ENCODE measurements around the gene MIAT.

Gene MIAT

GRCh38 chr22:26632422-26633155 lies 24.8 kb upstream of the MIAT start:
- DNase-seq (ENCODE audit: low read depth) = no peak

DNA sequence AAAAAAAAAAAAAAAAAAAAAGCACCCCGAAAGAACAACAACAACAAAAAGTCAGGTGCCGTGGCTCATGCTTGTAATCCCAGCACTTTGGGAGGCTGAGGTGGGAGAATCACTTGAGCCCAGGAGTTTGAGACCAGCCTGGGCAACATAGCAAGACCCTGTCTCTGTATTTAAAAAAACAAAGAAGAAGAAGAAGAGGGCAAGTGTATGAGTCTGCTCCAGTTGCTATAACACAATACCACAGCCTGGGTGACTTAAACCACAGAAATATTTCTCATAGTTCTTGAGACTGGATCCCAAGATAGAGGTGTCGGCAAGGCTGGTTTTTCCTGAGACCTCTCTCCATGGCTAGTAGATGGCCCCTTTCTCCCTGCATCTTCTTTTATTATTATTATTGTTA lies 23.2 kb upstream of the MIAT start:
- DNase-seq (ENCODE audit: low read depth) = no peak

GRCh38 chr22:26635117-26635516 lies 22.3 kb upstream of the MIAT start:
- no peak for DNase-seq (ENCODE audit: low read depth)

DNA sequence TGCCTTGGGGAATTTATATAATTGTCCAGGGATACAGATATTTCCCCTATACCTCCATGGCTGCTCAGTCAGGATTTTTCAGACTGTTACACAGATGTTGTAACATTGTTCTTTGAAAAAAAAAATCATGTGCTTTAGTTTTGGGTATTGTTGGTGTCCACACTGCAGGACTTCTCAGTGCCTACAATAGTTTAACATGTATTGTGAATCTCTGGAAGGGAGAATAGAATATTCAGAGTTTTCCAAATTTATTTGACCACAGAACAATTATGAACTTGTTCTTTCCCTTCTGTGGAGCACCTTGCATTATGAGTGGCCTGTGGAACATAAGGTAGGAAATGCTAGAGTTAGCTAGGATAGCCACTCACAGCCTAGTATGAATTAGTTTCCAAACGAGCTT lies 21.1 kb upstream of the MIAT start:
- no peak for DNase-seq (ENCODE audit: low read depth)

DNA sequence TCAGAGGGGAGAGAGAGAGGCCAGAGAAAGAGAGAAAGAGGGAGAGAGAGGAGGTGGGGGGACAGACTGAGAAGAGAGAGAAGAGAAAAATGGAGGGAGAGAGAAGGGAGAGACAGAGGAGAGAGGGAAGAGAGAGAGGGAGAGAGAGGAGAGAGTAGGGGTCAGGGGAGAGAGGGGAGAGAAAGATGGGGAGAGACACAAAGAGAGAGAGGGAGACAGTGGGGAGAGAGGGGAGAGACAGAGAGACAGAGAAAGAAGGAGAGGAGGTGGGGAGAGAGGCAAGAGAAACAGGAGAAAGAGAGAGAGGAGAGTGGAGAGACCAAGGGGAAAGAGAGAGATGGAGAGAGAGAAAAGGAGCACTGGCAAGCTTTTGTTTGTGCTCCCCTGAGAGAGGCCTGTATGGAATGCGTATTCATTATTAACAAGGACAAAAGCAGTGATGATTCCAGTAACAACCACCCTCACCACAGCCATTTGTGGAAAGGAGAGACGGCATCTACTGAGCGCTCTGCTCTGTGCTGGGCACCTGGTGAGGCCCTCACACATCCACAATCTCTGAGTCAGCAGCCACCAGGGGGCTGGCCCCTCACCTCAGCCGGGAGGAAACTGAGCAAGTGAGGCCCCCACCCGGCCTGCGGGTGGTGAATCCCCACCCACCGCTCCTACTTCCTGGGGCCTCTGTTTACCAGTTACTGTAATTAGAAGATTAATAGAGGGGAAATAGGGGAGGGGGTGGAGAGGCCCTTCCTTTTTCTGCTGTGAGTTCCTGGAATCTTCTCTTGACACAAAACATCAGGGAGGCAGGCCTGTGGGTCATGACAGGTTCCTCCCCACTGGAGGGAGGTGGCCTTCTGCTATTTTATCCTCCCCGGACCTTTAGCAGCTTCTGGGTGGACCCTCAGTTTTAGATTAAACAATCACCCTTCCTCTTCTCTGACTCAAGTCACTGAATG lies 14.6 kb upstream of the MIAT start:
- no peak for DNase-seq (ENCODE audit: low read depth)

DNA sequence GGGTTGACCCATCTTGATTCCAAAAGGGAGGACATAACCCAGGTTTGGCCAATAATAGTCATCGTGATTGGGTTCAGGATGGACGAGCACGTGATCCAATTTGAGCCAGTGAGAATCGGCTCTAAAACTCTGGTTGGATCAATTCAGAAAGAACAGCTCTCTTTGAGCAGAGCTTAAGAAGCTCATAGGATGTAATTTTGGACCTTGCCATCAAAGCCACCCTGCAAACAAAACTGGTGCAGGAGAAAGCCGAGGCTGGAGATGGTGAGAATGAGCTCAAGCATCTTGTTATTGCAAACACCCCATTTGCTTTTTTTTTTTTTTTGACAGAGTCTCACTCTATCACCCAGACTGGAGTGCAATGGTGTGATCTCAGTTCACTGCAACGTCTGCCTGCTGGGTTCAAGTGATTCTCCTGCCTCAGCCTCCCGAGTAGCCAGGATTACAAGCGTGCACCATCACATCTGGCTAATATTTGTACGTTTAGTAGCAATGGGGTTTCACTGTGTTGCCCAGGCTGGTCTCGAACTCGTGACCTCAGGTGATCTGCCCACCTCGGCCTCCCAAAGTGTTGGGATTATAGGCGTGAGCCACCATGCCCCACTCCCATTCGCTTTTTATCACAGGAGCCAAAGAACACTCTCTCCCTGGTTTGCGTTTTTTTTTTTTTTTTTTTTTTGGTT lies 13.8 kb upstream of the MIAT start:
- DNase-seq (ENCODE audit: low read depth) = no peak

DNA sequence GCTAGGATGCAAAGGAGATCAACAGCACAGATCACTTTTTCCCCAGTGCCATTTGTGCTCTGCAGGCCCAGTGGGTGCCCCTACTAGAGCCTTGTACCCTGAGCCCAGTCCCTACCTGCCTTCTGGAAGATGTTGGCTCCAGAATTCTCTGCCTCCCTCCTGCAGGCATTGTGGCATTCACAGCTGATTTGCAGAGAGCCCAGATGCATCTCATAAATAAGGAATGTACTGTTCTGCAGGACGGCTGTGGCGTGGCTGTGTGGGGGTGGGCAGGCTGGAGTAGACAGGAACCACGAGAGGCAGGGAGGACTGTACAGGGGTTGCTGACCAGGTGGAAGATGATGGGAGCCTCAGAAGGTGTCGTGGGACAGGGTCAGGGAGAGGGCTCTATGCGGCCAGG lies 11.2 kb upstream of the MIAT start:
- DNase-seq (ENCODE audit: low read depth) = no peak

DNA sequence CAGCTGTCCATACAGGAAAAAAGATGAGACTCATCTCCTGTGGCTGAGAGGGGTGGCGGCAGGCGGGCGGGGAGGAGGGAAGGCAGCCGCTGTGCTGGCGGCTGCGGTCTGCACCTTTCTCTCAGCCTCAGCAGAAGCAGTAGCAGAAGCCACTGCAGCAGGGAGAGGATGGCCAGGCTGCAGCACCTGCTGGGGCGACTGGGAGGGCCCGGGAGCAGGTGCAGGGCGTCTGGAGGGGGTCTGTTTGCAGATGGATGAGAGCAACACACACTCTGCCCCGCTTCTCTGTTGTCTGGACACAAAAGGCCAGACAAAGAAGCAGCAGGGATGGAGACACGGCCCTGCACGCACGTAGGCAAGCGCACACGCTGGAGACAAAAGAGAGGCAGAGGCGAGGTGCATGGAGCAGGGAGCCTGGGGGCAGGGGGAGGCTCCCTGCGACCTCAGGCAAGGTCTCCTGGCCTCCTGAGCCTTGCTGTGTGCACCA lies 9.3 kb upstream of the MIAT start:
- DNase-seq (ENCODE audit: low read depth) = no peak

DNA sequence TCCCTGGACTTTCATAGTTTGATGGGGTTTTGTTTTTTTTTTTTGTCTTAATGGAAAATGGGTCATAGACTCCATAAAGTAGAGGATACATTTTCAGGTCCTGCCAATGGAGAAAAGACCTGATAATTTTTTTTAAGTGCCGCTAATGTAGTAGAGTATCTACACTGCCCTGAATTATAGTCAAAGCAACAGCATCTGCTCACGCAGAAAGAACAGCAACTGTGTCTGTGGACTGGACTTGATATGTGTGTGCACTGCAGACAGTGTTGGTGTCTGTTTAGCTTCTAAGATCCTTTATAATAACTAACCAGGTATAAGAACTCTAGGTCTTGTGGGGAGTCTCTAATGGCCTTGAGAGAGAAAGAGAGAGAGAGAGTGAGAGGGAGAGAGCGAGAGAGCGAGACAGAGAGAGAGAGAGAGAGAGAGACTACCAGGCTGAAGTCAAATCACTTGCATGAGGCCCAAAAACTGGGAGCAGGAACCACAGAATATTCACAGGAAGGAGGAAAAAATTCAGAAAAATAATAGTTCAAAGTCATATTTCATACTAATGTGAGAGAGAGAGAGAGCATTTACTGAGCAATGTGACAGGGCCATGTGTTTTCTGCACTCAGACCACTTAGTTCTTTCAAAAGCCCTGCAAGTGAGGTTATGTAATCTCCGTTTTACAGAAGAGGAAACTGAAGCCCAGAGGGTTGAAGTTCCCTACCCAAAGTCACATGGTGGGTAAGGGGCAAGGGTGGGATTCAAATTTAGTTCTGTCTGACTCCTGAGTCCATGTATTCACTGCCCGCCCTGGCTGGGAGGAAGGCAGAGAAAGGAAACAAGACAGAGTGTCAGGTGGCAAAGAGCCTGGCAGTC lies 8.6 kb upstream of the MIAT start:
- DNase-seq (ENCODE audit: low read depth) = no peak

DNA sequence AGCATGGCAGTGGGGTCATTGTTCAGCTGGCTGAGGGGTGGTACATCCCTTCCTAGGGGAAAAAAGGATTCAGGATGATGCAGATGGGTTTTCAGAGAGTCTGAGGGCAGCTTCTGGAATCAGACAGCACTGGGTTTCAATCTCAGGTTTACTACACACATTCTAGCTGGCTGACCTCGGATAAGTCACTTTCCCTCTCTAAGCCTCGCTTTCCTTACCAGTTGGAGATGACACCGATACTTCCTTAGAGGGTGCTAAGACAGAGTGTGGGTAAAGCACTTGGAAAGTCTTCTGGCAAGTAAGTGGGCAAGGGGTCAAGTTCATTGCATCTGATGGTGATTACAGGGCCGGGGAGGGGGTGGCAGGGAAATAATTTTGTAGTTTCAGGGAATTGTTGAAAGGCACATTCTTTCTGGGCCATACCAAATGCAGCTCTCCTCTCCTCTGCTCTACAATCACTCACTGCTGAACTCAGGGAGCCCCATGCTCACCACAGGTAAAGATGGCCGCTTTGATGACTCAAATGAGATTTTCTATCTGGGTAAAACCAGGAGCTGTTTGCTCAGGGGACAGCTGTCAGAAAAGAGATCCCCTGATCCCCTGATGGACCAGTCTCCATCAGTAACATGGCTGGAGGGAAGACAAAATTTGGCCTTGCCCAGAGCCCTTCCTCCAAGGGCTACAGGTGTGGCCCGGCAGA lies 6.5 kb upstream of the MIAT start:
- no peak for DNase-seq (ENCODE audit: low read depth)

DNA sequence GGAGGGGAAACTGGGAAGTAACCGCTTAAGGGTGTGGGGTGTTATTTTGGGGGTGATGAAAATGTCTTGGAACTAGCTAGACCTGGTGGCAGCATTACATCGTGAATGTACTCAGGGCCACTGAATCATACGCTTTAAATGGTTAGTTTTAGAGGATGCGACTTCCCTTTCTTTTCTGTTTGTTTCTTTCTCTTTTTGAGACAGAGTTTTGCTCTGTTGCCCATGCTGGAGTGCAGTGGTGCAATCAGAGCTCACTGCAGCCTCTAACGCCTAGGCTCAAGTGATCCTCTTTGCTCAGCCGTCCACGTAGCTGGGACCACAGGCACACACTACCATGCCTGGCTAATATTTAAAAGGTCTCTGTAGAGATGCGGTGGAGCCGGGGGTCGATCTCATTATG lies 5.6 kb upstream of the MIAT start:
- no peak for DNase-seq (ENCODE audit: low read depth)

- DNase-seq (ENCODE audit: low read depth) = no peak
Observed at GRCh38 chr22:26658161-26658560, 773 bp downstream of the MIAT start.

DNA sequence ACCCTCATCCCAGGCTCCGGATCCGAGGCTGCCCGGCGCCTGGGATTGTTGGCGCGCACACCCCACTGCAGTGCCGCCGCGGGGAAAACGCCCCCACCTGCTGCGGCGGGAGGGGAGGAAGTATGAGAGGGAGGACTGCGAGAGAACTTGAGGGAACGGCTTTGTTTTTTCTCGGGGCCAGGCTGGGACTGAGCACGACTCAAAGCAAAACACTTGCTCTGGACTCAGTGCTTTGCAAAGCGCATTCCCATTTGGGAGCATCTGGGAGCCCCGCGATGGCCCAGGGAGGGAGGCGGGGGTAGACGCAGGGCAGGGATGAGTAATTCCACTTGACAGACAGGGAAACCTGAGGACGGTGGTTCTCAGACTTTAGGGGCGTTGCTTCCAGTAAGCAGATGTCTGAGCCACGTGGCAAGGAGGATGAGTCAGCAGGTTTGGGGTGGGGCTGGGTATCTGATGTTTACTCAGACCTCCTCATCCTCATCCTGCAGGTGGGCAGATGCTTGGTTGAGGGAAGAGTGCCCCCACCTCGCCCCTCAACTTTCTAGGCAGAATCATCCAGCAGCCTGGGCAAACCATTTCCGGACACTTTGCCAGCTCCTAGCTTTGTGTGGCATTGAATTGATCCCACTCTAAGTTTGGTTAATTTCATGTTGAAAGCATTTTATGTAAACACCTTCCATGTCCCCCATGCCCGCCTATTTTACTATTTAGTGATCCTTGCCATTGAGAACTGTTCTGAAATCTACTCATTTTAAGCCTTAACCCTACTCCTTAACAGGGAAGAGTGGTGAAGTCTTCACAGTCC lies 1.5 kb downstream of the MIAT start:
- DNase-seq (ENCODE audit: low read depth) = peak; percentile 77

- no peak for DNase-seq (ENCODE audit: low read depth)
Observed at GRCh38 chr22:26660356-26660755, 3.0 kb downstream of the MIAT start.

- DNase-seq (ENCODE audit: low read depth) = no peak
Observed at GRCh38 chr22:26660961-26661578, 3.7 kb downstream of the MIAT start.

GRCh38 chr22:26662160-26662559 lies 4.8 kb downstream of the MIAT start:
- DNase-seq (ENCODE audit: low read depth) = no peak

- no peak for DNase-seq (ENCODE audit: low read depth)
Observed at GRCh38 chr22:26663374-26663923, 6.1 kb downstream of the MIAT start.

DNA sequence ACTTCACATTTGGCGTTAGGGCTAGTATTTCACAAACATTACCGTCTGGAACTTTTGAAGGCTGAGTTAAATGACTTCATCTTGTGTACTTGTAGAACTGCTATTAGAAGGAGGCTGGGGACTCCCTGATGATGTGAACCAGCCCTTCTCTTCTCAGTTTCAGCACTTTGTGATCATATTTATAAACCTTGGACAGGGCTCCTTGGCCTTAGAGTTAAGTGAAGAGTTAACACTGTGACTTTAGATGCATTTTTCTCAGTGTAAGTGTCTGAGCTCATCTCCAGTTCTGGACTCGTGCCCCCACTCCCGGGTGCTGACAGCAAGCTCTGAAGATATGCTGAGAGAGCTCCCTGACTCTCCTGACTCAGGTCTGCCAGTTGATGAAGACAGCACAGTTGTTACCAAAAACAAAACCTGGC lies 8.4 kb downstream of the MIAT start:
- DNase-seq (ENCODE audit: low read depth) = no peak

- DNase-seq (ENCODE audit: low read depth) = no peak
Observed at GRCh38 chr22:26667140-26667539, 9.8 kb downstream of the MIAT start.
